Upper lobe of right lung (tissue), 1 donor: Measurements from ENCODE around the gene TMEM140. TPM values are rescaled to one million over a fixed set of nuclear protein-coding genes. Genes with fewer than 3 reads are reported as not detected.

Experiments
- ATAC-seq: fragments of 200-7000 bp; cut with Tn5 transposase; one replicate; pipeline ENCODE4 v1.9.1; 2020; ENCODE audit warnings: mild to moderate bottlenecking, moderate library complexity
- DNase-seq: peaks from one replicate; pipeline ENCODE4 v3.0.0-alpha.2; 2020
- H3K27ac ChIP-seq: fragments of 200-600 bp; one replicate; pipeline ENCODE4 v1.8.0; 2022
- H3K27me3 ChIP-seq: fragments of 200-600 bp; one replicate; pipeline ENCODE4 v1.8.0; 2022; ENCODE audit warnings: mild to moderate bottlenecking
- H3K36me3 ChIP-seq: fragments of 200-600 bp; one replicate; pipeline ENCODE4 v1.8.0; 2022
- H3K4me1 ChIP-seq: fragments of 200-600 bp; one replicate; pipeline ENCODE4 v1.8.0; 2022
- H3K4me3 ChIP-seq: fragments of 200-600 bp; one replicate; pipeline ENCODE4 v1.8.0; 2022; ENCODE audit warnings: mild to moderate bottlenecking
- H3K9me3 ChIP-seq: fragments of 200-600 bp; one replicate; pipeline ENCODE4 v1.8.0; 2022
- intact Hi-C: fragments of 100-400 bp; cut with DNase I; formaldehyde crosslinking; loops from one replicate; pipeline ENCODE4 v1.11.0; 2022
- total RNA-seq: library from RNA; stranded (reverse); fragmentation: NEBNext Ultra II Directional; extraction: Animal tissue kit (Norgen Biotek cat#: 25700); gene quantifications from one replicate; pipeline ENCODE4 v1.2.1, GENCODE V29; 2021
- TF ChIP-seq, protein P1 (sequence below): fragments of 200-600 bp; IDR thresholded peaks from one replicate; pipeline ENCODE4 v1.8.0; 2022; ENCODE audit warnings: antibody characterized with exemption
- donor health status: DM: no; HTN: yes; CAD: no; lungs with severe emphysema.

TMEM140 gene
- total RNA-seq, 1 donor from 2014 or later, result 31.2 TPM

DNA sequence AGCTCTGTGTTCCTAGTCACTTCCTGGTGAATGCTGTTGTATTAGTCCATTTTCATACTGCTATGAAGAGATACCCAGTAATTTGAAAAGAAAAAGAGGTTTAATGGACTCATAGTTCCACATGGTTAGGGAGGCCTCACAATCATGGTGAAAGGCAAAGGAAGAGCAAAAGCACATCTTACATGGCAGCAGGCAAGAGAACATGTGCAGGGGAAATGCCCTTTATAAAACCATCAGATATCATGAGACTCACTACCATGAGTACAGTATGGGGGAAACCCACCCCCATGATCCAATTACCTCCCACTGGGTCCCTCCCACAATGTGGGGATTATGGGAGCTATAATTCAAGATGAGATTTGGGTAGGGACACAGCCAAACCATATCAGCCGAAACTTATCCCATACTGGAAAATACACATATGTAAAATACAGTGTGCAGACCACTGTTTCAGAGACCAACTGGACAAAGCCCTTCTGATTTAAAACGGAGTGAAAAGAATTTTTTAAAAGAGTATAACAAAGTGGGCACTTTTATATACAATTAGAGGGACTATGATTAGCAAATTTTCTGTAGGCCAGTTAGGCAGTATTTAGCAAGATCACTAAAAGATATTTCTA, 14.6 kb downstream of the TMEM140 start:
- Histone ChIP-seq H3K36me3 (peaks cover 30% of the 10 kb centered on the region), H3K4me1 (peaks cover 53% of the 10 kb centered on the region), H3K27ac (no peak overlapping the region), H3K4me3 (no peak overlapping the region), H3K9me3 (no peaks in the 10 kb centered on the region), H3K27me3 (no peaks in the 10 kb centered on the region)
- TF ChIP-seq, protein P1, sequence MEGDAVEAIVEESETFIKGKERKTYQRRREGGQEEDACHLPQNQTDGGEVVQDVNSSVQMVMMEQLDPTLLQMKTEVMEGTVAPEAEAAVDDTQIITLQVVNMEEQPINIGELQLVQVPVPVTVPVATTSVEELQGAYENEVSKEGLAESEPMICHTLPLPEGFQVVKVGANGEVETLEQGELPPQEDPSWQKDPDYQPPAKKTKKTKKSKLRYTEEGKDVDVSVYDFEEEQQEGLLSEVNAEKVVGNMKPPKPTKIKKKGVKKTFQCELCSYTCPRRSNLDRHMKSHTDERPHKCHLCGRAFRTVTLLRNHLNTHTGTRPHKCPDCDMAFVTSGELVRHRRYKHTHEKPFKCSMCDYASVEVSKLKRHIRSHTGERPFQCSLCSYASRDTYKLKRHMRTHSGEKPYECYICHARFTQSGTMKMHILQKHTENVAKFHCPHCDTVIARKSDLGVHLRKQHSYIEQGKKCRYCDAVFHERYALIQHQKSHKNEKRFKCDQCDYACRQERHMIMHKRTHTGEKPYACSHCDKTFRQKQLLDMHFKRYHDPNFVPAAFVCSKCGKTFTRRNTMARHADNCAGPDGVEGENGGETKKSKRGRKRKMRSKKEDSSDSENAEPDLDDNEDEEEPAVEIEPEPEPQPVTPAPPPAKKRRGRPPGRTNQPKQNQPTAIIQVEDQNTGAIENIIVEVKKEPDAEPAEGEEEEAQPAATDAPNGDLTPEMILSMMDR, result no peak
- DNase-seq, result no peak
- no peak for ATAC-seq
- intact Hi-C loops, result loop anchor here (10.0 kb wide), 2 partner anchors 178 to 208 kb away; partner anchors contain the start of gene AGBL3

- intact Hi-C loops, result loop anchor here (10.0 kb wide), 2 partner anchors 180 to 210 kb away; partner anchors contain the start of gene AGBL3
Measured at GRCh38 chr7:135164357-135165061, 16.6 kb downstream of the TMEM140 start.

GRCh38 chr7:135165862-135166261, 18.0 kb downstream of the TMEM140 start:
- intact Hi-C loops, result loop anchor here (10.0 kb wide), 2 partner anchors 181 to 211 kb away; partner anchors contain the start of gene AGBL3
- H3K4me1 ChIP-seq, result peaks cover 55% of the 10 kb centered on the region
- H3K36me3 ChIP-seq, result peaks cover 36% of the 10 kb centered on the region
- peak overlapping the region; percentile 68 for H3K27ac ChIP-seq
- DNase-seq (no peak), ATAC-seq (no peak)
- TF ChIP-seq, protein P1, result no peak
- no peaks in the 10 kb centered on the region for H3K9me3 ChIP-seq
- no peaks in the 10 kb centered on the region for H3K27me3 ChIP-seq
- no peak overlapping the region for H3K4me3 ChIP-seq

More at GRCh38 chr7:135164357-135165061, 16.6 kb downstream of the TMEM140 start:
- peak overlapping the region; percentile 30 for H3K27ac ChIP-seq
- H3K36me3 ChIP-seq, result peaks cover 36% of the 10 kb centered on the region
- TF ChIP-seq, protein P1, result no peak
- no peak overlapping the region for H3K4me3 ChIP-seq
- H3K4me1 ChIP-seq, result peaks cover 65% of the 10 kb centered on the region
- no peaks in the 10 kb centered on the region for H3K27me3 ChIP-seq
- no peak for ATAC-seq
- DNase-seq, result no peak
- no peaks in the 10 kb centered on the region for H3K9me3 ChIP-seq

GRCh38 chr7:135166338-135166990, 18.6 kb downstream of the TMEM140 start:
- intact Hi-C loops, result loop anchor here (10.0 kb wide), 2 partner anchors 182 to 212 kb away; partner anchors contain the start of gene AGBL3
- Histone ChIP-seq H3K9me3 (no peaks in the 10 kb centered on the region), H3K27me3 (no peaks in the 10 kb centered on the region), H3K36me3 (peaks cover 36% of the 10 kb centered on the region), H3K4me1 (peaks cover 53% of the 10 kb centered on the region), H3K4me3 (no peak overlapping the region), H3K27ac (peak overlapping the region; percentile 68)
- no peak for DNase-seq
- no peak for ATAC-seq
- TF ChIP-seq, protein P1, result no peak

GRCh38 chr7:135167365-135167917, 19.6 kb downstream of the TMEM140 start:
- intact Hi-C loops, result loop anchor here (10.0 kb wide), 2 partner anchors 183 to 213 kb away; partner anchors contain the start of gene AGBL3
- DNase-seq, result no peak
- TF ChIP-seq, protein P1, result no peak
- H3K9me3 ChIP-seq, result no peaks in the 10 kb centered on the region
- H3K27ac ChIP-seq, result peak overlapping the region; percentile 68
- no peak overlapping the region for H3K4me3 ChIP-seq
- no peaks in the 10 kb centered on the region for H3K27me3 ChIP-seq
- H3K4me1 ChIP-seq, result peaks cover 45% of the 10 kb centered on the region
- peaks cover 36% of the 10 kb centered on the region for H3K36me3 ChIP-seq
- no peak for ATAC-seq
